GM21381 (cell line): Measurements from ENCODE around the gene ZCCHC8.
A peak's percentile ranks its signal among the peaks of the same experiment; 100 is the strongest.
"Not testable (repeated sequence)": the region's sequence is repeated elsewhere in the genome, so short reads cannot be mapped to it uniquely, and the experiment has no call there.

ENCODE experiments used
- ATAC-seq: cut with Tn5 transposase; IDR thresholded peaks from one replicate; pipeline ENCODE4 v1.9.1; 2021; ENCODE audit warnings: mild to moderate bottlenecking, moderate library complexity; ENCODE audit not compliant: unreplicated experiment

The ZCCHC8 gene

DNA sequence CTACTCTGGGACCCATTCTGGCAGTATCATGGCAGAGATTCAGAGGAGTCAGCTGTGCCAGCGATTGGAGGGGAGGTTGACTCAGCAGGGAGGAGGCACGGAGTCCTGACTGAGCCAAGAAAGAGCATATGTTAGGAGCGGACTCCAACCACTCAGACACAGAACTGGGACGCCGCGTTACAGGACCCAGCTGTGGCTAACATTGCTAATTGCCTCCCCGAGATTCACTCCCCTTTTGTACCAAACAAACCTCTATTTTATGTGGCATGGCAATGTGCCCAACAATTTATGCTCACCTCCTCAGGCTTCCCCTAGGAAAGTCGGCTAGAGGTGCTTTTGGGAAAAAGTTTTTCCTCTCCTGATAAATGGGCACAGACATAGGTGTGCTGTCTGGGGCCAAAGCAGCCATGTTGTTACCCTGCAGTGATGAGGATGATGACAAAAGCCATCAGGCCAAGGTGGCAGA, 63.0 kb downstream of the ZCCHC8 start:
- ATAC-seq: no peak

DNA sequence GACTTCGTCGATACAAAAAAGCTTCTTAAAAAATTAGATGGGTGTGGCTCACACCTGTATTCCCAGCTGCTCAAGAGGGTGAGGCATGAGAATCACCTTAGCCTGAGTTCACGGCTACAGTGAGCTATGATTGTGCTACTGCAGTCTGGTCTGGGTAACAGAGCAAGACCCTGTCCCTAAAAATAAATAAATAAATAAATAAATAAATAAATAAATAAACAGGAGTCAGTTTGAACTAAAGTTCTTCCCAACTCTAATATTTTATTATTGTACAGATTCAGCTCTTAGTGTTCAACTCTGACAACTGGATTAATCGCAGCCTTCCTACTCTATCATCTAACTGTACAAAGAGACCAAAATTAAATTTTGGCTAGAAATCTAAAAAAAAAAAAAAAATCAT, 65.5 kb downstream of the ZCCHC8 start:
- ATAC-seq: no peak

DNA sequence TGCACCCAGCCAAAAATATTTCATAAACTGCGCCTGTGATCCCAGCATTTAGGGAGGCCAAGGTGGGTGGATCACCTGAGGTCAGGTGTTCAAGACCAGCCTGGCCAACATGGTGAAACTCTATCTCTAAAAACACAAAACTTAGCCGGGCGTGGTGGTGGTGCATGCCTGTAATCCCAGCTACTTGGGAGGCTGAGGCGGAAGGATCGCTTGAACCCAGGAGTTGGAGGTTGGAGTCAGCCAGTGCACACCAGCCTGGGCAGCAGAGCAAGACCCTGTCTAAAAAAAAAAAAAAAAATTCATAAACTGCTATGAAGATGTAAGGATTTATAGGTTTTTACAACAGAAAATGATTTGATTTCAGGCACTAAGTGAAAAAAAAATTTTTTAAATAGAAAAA, 71.7 kb downstream of the ZCCHC8 start:
- ATAC-seq: not testable (repeated sequence)

DNA sequence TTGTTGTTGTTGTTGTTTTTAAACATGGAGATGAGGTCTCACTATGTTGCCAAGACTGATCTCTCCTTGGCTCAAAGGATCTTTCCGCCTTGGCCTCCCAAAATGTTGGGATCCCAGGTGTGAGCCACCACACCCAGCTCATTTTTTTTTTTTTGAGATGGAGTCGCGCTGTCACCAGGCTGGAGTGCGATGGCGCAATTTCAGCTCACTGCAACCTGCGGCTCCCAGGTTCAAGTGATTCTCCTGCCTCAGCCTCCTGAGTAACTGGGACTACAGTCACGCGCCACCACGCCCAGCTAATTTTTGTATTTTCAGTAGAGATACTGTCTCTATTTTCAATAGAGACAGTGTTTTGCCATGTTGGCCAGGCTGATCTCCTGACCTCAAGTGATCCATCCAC, 73.3 kb downstream of the ZCCHC8 start:
- no peak for ATAC-seq

DNA sequence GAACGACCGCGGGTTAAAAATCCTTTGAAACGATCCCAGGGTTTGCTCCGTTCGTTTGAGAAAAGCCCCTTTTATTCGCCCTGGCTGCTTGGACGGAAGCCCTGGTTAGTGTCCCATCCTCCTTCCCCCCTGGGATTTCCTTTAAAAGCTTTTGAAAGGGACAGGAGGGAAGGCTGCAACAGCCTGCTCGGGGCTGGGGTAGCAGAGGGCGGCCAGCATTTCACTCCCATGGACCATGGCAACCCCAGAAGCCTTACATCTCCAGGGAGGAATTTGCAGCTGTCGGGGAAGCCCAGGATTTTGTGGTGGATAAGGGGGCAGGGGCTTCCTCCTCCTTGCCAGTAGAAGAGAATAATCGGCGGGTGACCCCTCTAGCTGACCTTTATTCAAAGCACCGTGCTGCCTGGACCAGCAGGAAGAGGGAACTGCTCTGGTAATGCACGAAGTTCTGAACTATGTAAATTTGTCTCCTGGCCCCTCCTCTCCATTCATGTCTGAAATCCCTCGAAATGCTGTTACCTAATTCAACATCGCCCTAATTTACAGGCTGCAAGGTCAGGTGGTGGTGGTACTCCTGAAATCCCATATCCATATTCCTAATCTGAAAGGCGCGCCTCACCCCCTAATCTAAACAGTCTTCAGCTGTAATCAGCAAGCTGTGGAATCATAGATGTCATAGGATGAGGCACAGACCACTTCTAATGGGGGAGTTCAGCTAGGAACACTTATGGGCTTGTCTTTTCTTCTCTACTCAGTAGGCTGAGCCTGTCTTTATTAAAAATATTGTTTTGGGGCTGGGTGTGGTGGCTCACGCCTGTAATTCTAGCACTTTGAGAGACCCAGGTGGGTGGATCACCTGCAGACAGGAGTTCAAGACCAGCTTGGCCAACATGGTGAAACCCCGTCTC, 77.2 kb downstream of the ZCCHC8 start:
- no peak for ATAC-seq

DNA sequence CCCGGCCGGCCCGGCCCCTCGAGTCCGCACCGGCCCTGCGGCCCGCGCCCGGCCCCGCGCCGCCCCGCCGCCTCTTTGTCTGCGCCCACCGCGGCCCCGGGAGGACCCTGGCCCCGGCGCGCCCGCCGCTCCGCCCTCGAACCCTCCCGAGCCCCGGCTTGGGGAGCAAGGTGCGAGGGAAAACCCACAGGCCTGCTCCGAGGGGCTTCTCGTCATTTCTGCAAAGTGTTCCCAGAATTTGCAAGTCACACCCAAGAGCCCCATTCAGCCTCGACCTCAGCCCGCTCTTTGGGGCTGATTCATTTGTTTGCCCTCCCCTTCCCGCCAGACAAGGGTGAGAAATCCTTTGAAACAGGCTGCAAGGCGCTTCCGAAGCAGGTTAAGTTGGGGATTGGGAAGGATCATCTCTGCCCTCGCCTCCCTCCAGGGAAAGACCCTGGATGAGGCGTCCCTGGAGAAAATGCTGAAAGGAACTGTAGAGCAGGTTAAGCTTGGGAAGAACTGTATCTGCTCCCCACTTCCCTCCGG, 77.9 kb downstream of the ZCCHC8 start:
- no peak for ATAC-seq

DNA sequence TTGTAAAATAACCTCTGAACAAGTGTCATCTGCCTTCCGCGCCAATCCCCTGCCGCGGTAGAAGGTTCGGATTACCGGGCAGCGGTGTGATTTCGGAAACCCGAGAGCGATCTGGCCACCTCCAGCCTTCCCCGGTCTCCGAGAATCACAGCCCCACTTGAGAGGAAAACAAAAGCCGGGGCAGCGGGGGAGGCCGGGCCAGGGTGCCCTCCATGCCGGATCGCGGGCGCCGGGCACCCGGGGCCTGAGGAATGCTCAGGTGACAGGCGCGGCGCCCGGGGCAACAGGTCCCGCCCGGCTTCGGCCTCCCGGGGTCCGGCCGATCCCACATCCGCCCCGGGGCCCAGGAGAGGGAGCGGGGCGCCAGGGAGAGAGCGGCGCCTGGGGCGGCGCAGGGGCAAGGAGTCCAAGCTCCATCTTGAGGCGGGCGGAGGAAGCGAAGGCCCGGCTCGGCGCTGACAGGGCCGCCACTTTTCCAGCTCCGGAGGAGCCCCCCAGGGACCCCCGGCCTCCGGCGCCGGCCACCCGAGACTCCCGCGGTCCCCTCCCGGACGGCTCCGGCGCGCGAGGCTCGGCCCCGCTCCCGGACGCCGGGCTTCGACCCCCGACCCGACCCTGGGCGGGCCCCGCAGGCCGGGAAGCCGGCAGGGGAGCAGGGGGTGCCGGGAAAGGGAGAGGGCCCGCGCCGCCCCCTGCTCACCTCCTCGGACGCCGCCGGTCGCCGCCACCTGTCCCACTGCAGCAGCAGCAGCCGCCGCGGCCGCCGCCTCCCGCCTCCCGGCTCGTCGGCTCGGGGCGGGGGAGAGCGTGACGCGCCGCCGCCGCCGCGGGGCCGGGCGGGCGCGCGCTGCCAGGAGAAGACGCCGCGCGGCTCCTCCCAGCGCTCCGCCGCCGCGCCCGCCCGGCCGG, 78.7 kb downstream of the ZCCHC8 start, which contains the start of gene CLIP1:
TSS of gene CLIP1 (minus strand) at position 849 of the 909 bp plus-strand sequence. CDS start 42,217 bp downstream, outside the sequence.
- peak; percentile 56 for ATAC-seq
